ENCODE results near the gene SCML2.
A peak's percentile ranks its signal among the peaks of the same experiment; 100 is the strongest.
"Not testable (repeated sequence)": the region's sequence is repeated elsewhere in the genome, so short reads cannot be mapped to it uniquely, and the experiment has no call there.

SCML2 gene

DNA sequence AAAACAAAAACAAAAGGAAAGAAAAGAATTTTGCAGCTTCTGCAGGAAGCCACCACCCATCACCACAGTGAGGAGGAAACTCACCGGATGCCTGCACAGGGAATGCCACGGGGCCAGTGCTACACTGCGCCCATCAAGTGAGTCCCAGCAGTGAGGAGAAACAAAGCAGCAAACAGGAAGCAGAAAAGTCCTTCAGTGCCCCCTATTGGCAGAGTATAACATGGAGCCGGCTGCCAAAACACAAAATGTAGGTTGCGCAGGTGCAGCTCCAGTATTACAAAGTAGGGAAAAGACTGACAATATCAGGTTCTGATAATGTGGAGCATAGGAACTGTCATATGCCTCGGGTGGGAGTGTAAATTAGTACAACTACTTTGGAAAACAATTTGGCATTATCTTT, 23.3 kb upstream of the SCML2 start:
- TF ChIP-seq, protein P1, sequence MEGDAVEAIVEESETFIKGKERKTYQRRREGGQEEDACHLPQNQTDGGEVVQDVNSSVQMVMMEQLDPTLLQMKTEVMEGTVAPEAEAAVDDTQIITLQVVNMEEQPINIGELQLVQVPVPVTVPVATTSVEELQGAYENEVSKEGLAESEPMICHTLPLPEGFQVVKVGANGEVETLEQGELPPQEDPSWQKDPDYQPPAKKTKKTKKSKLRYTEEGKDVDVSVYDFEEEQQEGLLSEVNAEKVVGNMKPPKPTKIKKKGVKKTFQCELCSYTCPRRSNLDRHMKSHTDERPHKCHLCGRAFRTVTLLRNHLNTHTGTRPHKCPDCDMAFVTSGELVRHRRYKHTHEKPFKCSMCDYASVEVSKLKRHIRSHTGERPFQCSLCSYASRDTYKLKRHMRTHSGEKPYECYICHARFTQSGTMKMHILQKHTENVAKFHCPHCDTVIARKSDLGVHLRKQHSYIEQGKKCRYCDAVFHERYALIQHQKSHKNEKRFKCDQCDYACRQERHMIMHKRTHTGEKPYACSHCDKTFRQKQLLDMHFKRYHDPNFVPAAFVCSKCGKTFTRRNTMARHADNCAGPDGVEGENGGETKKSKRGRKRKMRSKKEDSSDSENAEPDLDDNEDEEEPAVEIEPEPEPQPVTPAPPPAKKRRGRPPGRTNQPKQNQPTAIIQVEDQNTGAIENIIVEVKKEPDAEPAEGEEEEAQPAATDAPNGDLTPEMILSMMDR (IDR thresholded peaks at IDR 0.05; ENCODE audit: low read depth, low read length): peak; percentile 62
- TF ChIP-seq MYC (IDR thresholded peaks at IDR 0.05; ENCODE audit: low read depth, low read length): no peak
- H3K4me3 ChIP-seq (ENCODE audit: low read depth, low read length): no peak overlapping the region
- peak; percentile 48 for DNase-seq (ENCODE audit: low read depth)

DNA sequence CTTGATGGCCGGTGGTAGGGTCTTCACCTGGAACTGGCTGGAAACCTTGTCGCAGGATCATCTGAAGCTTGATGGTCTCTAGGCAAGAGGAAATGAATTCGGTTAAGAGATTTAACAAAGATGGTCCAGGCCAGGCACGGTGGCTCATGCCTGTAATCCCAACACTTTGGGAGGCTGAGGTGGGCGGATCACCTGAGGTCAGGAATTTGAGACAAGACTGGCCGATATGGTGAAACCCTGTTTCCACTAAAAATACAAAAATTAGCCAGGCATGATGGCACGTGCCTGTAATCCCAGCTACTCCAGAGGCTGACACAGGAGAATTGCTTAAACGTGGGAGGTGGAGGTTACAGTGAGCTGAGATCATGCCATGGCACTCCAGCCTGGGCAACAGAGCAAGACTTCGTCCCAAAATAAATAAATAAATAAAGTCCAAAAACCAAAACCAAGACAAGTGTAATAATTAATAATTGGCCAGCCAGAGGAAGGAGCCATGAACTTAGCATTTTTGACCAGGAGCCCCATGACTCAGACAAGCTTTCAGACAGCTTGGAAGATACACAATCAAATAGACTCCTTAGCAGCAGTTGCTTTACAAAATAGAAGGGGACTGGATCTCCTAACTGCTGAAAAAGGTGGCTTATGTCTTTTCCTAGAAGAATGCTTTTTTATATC, 20.8 kb upstream of the SCML2 start:
- H3K4me3 ChIP-seq (ENCODE audit: low read depth, low read length); DNase-seq (ENCODE audit: low read depth): not testable (repeated sequence)

DNA sequence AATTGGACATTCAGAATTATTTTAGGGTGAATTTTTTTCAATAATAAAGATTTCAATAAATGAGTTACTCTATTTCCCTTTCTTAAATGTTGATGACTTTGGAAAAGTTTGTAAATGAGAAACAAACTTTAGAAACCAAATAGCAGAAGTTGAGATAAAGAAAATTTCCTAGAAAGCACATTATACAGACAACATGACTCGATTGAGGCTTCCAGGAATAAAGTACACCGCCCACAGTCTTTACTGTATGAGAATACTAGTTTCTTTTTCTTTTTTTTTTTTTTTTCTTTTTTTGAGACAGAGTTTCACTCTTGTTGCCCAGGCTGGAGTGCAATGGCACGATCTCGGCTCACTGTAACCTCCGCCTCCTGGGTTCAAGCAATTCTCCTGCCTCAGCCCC, 14.6 kb upstream of the SCML2 start:
- not testable (repeated sequence) for DNase-seq (ENCODE audit: low read depth); H3K4me3 ChIP-seq (ENCODE audit: low read depth, low read length)

DNA sequence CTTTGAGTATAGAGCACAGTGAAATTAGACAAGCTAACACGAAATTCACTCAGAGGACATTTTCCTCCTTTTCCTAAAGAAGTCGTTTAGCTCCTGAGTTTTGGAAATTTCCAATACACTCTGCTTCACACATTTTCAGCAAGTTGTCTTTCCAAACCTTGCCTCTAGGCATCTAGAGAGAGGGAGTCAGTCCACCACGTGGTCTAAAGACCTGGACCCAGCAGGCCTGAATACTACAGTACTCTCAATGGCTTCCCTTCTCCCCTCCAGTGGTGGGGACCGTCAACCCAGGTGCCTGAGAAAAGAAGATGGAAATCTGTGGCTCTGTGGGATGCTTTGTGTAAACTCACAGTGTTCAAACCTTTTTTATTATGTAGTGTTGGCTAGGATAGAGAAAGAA, 13.9 kb upstream of the SCML2 start:
- TF ChIP-seq, protein P2, sequence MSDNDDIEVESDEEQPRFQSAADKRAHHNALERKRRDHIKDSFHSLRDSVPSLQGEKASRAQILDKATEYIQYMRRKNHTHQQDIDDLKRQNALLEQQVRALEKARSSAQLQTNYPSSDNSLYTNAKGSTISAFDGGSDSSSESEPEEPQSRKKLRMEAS (IDR thresholded peaks at IDR 0.05; ENCODE audit: low read depth, low read length): no peak
- TF ChIP-seq MYC (IDR thresholded peaks at IDR 0.05; ENCODE audit: low read depth, low read length): no peak
- H3K4me3 ChIP-seq (ENCODE audit: low read depth, low read length): no peak overlapping the region
- no peak for DNase-seq (ENCODE audit: low read depth)

DNA sequence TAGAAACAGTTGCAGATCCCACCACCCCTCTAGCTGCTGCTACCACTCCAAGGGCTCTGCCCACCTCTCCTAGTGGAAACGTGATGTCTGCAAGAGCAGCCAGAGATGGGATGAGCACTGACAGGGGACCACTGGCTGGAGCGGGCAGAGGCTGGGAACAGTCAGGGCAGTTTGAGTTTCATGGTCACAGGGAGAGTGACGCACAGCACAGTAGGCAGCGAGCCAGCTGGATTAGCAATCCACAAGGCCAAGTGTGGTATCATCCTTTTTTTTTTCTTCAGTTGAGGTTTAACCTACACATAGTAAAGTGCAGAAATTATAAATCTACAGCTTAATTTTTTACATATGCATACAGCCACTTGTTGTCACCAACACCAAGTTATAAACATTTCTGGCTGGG, 6.4 kb upstream of the SCML2 start:
- DNase-seq (ENCODE audit: low read depth): no peak
- TF ChIP-seq POLR2A (IDR thresholded peaks at IDR 0.05; ENCODE audit: extremely low read depth, insufficient read length): no peak
- TF ChIP-seq, protein P1 (IDR thresholded peaks at IDR 0.05; ENCODE audit: low read depth, low read length): no peak
- no peak for TF ChIP-seq MYC (IDR thresholded peaks at IDR 0.05; ENCODE audit: low read depth, low read length)
- no peak overlapping the region for H3K4me3 ChIP-seq (ENCODE audit: low read depth, low read length)

DNA sequence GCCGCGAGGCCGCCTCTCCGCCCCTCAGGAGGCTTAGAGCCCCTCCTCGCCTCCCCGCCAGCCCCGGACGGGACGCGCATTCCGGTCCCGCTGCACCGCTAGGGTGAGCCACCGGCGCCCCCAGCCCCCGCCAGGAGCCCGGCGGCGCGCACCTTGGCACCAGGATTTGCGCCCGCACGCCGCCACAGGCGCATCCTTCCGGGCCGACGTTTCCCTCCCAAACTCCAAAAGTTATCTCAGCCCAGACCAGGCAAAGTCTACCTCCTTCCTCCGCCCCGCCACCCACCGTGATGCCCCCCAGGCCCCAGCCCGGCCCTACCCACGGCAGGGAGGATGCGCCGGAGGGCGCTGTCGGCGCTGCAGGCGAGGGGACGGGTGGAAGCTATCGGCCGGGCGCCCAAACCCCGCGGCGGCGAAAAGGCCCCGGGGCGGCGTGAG, 538 bp downstream of the SCML2 start:
- DNase-seq (ENCODE audit: low read depth): peak; percentile 47
- TF ChIP-seq, protein P1 (IDR thresholded peaks at IDR 0.05; ENCODE audit: low read depth, low read length): no peak
- TF ChIP-seq, protein P2 (IDR thresholded peaks at IDR 0.05; ENCODE audit: low read depth, low read length): no peak
- no peak for TF ChIP-seq POLR2A (IDR thresholded peaks at IDR 0.05; ENCODE audit: extremely low read depth, insufficient read length)
- TF ChIP-seq MYC (IDR thresholded peaks at IDR 0.05; ENCODE audit: low read depth, low read length): no peak

DNA sequence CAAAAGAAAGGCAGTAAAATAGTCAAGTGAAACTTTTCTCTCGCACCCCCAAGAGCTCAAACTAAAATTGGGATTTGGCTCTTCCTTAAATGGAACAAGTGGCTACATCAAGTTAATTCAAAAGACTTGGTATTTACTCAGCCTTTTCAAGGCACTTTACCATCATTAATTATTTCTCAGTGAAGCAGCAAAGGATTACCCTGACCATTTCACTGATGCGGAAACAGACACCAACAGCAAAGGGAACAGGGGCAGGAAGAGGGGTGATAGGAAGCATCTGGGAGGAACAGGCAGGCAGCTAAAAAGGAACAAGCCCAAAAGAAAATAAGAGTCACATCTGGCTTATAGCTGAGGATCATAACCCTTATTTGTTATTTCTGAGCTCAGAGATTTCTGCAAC, 2.7 kb downstream of the SCML2 start:
- H3K4me3 ChIP-seq (ENCODE audit: low read depth, low read length): no peak overlapping the region
- no peak for DNase-seq (ENCODE audit: low read depth)
- TF ChIP-seq, protein P1 (IDR thresholded peaks at IDR 0.05; ENCODE audit: low read depth, low read length): no peak
- TF ChIP-seq, protein P2 (IDR thresholded peaks at IDR 0.05; ENCODE audit: low read depth, low read length): no peak
- TF ChIP-seq POLR2A (IDR thresholded peaks at IDR 0.05; ENCODE audit: extremely low read depth, insufficient read length): no peak
- TF ChIP-seq MYC (IDR thresholded peaks at IDR 0.05; ENCODE audit: low read depth, low read length): no peak

More for the DNA sequence above, 538 bp downstream of the SCML2 start:
- H3K4me3 ChIP-seq (ENCODE audit: low read depth, low read length): peak overlapping the region; percentile 65

DNA sequence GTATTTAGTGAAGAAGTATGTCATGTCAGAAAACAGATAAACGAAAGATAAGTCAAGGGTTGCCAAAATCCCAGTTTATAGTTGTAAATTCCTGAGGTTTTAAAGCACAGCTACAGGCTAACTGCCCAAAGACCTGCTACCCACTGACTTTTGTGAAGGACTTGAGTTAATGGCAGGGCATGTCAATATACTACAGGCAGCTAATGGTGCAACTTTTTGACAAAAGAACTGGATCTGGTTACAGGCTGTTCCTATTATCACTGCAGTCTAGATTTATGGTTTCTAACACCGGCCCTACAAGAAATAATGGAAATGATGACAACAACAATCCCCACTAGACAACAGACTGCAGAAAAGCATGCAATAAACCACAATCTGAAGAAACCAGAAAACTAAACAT, 6.4 kb downstream of the SCML2 start:
- DNase-seq (ENCODE audit: low read depth): no peak
- TF ChIP-seq POLR2A (IDR thresholded peaks at IDR 0.05; ENCODE audit: extremely low read depth, insufficient read length) (no peak), MYC (IDR thresholded peaks at IDR 0.05; ENCODE audit: low read depth, low read length) (no peak)
- TF ChIP-seq, protein P1 (IDR thresholded peaks at IDR 0.05; ENCODE audit: low read depth, low read length): no peak
- TF ChIP-seq, protein P2 (IDR thresholded peaks at IDR 0.05; ENCODE audit: low read depth, low read length): no peak
- no peak overlapping the region for H3K4me3 ChIP-seq (ENCODE audit: low read depth, low read length)
